HL-60/S4 (cell line): ENCODE measurements around the gene GAS7.

Source experiments
- in situ Hi-C: fragments of 300-500 bp; cut with MboI; formaldehyde crosslinking; loops from 2 replicates; pipeline ENCODE4 v1.14.3; 2022; ENCODE audit warnings: low sequenced_read_pairs

Gene GAS7

GRCh38 chr17:10201680-10202079 is 3.3 kb upstream of the GAS7 start:
- in situ Hi-C loops = no loop called here

DNA sequence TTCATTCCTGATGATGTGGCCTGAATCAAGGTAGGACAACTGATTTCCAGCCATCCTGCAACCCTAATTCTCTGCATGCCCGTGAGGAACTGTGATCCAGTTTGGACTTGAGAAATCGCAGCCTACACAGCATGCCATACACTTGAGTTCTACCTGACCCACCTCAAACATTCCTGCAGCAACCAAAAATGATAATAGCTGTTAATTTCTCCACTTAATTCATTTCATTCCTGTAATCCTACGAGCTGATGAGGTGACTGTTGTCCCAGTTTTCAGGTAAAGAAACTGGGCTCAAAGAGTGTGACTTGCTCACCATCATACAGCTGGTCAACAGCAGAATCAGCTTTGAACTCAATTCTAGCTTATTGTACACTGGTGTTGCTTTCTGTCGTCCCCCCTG is 2.2 kb upstream of the GAS7 start:
- in situ Hi-C loops = no loop called here

GRCh38 chr17:10200016-10200415 is 1.6 kb upstream of the GAS7 start:
- in situ Hi-C loops = no loop called here

GRCh38 chr17:10197721-10198508 is 491 bp downstream of the GAS7 start:
- in situ Hi-C loops = no loop called here

DNA sequence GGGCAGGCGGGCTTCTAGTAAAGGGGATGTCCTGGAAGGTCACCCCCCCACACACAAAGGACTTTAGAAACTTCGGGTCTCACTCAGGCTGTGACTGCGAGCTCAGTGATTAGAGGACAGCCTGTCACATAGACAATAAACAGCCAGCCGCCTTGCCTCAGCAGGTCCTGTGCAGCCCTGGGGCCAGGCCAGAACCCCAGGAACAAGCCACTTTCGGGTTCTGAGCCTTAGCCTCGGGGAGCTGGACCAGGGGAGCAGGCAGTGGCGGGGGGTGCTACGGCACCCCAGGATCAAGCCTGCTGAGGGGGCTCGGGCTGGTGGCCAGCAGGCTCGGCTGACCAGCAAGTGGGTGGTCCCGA is 1.1 kb downstream of the GAS7 start:
- in situ Hi-C loops = no loop called here

GRCh38 chr17:10196941-10197340 is 1.5 kb downstream of the GAS7 start:
- in situ Hi-C loops = no loop called here

DNA sequence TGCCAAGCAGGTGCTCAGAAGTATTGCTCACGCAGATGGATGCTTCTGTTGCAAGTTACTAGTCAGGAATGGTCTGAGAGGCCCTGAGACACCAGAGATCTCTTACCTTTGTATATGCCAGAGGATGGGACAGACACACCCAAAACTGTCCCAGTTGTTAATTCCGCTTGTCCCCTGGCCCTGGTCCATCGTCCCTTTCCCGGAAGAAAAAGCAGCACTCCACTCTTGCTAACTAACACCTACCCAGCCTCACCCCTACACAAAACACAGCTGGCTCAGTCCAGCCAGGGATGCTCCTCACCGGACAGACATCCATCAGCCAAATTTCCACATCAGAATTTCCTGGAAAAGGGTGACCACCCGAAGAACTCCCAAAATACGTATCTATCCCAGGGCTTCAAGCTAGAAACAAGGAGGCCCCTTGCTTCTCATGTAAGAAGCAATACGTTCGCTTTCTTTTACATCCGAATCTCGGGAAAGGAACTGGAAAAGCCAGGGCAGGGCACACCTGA is 2.0 kb downstream of the GAS7 start:
- in situ Hi-C loops = no loop called here

DNA sequence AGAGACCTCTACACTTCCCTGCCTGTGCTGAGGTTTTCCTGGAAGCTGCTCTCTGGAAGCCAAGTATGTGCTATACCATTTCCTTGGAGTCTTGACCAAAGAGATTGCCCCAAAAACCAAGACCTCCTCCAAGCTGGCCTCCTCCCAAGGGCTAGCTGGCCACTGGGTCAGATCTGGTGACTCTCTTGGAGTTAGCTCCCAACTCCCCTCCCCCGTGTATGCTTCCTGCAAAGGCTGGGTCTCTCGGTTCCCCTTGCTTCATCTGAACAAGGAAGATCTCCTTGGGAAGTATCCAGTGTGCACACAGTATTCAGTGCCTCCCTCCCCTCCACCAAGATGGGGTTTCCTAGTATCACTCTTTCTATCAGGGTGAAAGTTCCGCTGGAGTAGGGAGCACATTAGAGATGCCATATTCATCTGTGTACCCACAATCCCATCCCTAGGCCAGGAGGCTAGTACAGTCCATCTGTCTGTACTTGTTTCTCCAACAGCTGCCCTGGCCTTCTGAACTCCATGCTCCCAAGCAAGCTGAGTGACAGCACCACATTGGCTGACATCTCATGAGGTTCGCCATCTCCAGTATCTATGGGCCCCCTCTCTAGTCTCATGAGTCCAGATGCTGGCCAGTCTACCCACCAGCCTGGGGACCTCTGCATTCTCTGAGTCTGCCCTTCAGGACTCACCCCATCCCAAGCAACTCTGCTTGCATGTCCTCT is 3.2 kb downstream of the GAS7 start:
- in situ Hi-C loops = no loop called here

DNA sequence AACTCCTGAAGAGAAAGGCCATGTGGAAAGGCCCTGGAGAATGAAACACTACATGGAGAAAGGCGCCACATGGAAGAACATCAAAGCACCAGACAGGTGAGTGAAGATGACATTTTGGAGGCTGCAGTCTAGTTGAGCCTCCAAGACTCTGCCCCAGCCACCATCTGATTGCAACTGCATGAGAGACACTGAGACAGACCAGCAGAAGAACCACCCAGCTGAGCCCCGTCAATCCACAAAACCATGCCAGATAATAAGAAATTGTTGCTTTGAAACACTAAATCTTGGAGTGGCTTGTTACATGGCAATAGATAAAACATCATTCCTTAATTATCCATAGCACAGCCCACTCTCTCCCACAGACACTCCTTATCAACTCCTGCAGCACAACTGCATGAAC is 4.8 kb downstream of the GAS7 start:
- in situ Hi-C loops = no loop called here

DNA sequence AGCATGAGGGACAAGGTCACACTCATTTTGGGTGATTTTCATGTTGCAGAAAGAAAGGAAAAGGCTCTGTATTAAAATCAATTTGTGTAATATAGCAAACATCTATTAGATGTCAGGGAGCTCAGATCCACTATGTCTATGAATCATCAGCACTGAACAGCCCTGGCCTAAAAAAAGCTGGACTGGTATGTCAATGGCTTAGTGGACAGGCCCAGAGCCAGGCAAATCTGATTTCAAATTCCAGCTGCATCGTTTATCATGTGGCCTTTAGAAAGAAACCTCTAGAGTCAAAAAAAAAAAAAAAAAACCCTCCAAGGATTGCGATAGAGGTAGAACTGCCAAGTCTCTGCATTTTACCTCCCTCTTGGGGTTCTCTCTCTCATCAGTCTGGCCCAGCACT is 5.4 kb downstream of the GAS7 start:
- in situ Hi-C loops = no loop called here

- in situ Hi-C loops = no loop called here
Measured at GRCh38 chr17:10192461-10192860, 5.9 kb downstream of the GAS7 start.

DNA sequence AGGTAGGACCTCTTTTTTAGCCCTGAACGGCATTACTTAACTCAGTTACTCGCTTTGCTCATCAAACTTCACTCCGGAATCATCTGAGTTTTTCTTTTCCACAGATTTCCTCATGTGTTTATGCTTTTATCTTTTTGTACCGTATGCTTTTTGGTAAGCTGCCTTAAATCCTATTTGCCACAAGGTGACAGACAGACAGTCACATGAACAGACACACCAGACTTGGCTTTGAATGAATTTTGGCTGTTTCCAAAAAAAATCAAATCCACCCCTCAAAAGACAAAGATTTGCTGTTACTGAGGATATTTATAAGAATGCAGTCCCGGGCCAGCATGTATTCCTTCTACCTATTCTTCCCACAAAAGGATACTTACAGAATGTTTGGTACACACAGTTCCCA is 10.9 kb downstream of the GAS7 start:
- in situ Hi-C loops = no loop called here

DNA sequence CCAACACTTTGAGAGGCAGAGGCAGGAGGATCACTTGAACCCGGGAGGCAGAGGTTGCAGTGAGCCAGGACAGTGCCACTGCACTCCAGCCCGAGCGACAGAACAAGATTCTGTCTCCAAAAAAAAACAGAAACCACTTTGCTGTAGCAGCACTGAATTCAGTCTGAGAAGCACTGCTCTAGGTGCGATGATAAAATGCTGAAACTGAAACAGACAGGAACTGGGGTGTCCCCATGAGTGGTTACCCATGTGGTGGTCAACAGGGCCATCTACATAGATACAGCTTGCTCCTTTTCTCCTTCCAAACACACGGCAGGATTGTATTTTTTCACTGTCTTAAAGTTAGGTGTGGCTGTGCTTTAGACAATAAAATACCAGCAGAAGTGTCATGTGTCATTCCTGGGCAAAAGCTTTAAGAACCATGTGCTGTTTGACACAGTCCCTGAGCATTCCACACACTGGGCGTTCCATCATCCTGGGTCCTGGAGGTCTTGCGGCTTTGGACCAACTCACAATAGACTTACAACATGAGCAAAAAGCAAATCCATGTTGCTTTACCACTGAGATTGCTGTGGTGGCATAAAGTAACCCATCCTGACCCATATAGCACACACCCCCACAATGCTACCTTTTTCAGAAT is 11.5 kb downstream of the GAS7 start:
- in situ Hi-C loops = no loop called here

- in situ Hi-C loops = no loop called here
Measured at GRCh38 chr17:10183931-10184930, 14.2 kb downstream of the GAS7 start.

GRCh38 chr17:10182785-10183184 is 15.6 kb downstream of the GAS7 start:
- in situ Hi-C loops = no loop called here

GRCh38 chr17:10178506-10178991 is 19.9 kb downstream of the GAS7 start:
- in situ Hi-C loops = no loop called here

- in situ Hi-C loops = no loop called here
Measured at GRCh38 chr17:10177913-10178505, 20.4 kb downstream of the GAS7 start.

DNA sequence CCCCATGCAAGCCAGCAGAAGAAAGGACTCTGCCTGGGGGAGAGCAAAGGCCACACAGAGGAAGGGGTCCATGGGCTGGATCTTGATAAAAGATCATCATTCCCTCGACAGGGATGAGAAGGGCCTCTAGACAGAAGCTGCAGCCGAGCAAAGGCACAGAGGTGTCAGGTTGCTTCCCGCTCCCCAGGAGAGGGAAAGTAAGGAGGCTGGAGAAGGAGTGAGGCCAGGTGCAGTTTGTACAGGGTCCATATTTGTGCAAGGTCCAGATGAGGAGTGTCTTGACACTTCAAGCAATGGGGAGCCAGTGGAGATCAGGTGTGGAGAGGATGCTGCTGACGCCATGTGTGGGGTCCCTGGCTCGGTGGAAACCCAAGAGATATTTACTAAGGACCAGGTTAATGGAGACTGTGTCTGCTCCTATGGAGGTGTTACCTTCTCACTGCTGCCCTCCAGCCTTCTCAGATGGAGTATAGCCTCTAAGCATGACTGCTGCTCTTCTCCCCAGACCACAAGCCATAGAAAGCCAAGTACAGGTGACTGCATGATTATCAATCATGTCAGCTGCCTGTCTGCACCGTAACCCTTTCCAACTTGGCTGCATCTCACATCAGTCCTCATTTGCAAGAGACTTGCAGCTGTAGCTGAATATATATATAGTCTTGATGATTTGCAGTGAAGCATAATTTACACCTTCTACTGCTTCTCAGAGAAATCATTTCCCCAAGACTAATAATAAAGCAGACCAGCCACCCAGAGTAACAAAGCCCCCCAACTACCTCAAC is 21.1 kb downstream of the GAS7 start:
- in situ Hi-C loops = no loop called here

DNA sequence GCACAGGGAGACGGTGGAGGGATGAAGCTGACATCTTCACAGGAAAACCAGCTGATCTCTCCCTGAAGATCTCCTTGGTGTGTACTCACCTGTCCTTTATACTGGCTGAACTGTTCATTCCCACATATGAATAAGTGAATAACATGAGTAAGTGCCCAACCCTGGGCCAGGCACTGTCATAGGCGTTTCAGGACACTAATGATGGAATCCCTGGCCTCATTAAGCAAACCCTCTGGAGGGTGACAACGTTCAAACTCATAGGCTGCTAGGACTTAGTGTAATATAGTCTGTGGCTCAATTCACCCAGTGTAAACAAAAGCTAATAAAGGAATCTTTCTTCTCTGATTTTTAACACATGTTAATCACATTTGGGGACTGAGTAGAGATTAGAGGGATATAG is 24.5 kb downstream of the GAS7 start:
- in situ Hi-C loops = no loop called here
